GM12878 (cell line): Measurements from ENCODE around the gene ZNF341. TPM values are rescaled to one million over a fixed set of nuclear protein-coding genes. Genes with fewer than 3 reads are reported as not detected.

Source experiments
- ASH2L ChIP-seq: fragments of 300-600, 200-600 bp; sonication (generic); IDR thresholded peaks from 2 replicates; pipeline ENCODE4 v1.6.1; 2017; ENCODE audit warnings: low read depth, mild to moderate bottlenecking, borderline replicate concordance
- BMI1 ChIP-seq: fragments of 450-650 bp; IDR thresholded peaks from 2 replicates; pipeline ENCODE4 v1.6.1; 2016; ENCODE audit warnings: mild to moderate bottlenecking, moderate library complexity, borderline replicate concordance
- CBFB ChIP-seq: IDR thresholded peaks from 2 replicates; pipeline ENCODE4 v1.6.1; 2016; ENCODE audit warnings: antibody characterized with exemption, low read depth
- CHD2 ChIP-seq: IDR thresholded peaks from 2 replicates; pipeline ENCODE4 v1.6.1; 2011; ENCODE audit warnings: low read depth, low read length, improper control_type of control experiment, borderline replicate concordance
- CUX1 ChIP-seq: IDR thresholded peaks from 2 replicates; pipeline ENCODE4 v1.6.1; 2012; ENCODE audit warnings: improper control_type of control experiment, low read depth, low read length; ENCODE audit not compliant: insufficient replicate concordance
- HDGF ChIP-seq: fragments of 450-650 bp; IDR thresholded peaks from 2 replicates; pipeline ENCODE4 v1.6.1; 2016; ENCODE audit warnings: antibody characterized with exemption
- HSF1 ChIP-seq: fragments of 150-350 bp; IDR thresholded peaks from 2 replicates; pipeline ENCODE4 v1.6.1; 2014; ENCODE audit warnings: mild to moderate bottlenecking, low read depth, low read length
- IRF5 ChIP-seq: fragments of 450-650 bp; IDR thresholded peaks from 2 replicates; pipeline ENCODE4 v1.6.1; 2017; ENCODE audit warnings: borderline replicate concordance
- MTA2 ChIP-seq: fragments of 450-650 bp; IDR thresholded peaks from 2 replicates; pipeline ENCODE4 v1.6.1; 2016; ENCODE audit warnings: low read depth, mild to moderate bottlenecking, moderate library complexity
- NR2F1 ChIP-seq: fragments of 450-650 bp; conservative IDR thresholded peaks from 2 replicates; pipeline ENCODE4 v1.6.1; 2017; ENCODE audit warnings: mild to moderate bottlenecking
- POLR2AphosphoS5 ChIP-seq: IDR thresholded peaks from 2 replicates; pipeline ENCODE4 v1.6.1; 2011; ENCODE audit warnings: mild to moderate bottlenecking, low read length, inconsistent platforms
- RELA ChIP-seq: fragments of 450-650 bp; IDR thresholded peaks from 2 replicates; pipeline ENCODE4 v1.8.0; 2014; ENCODE audit warnings: borderline replicate concordance; ENCODE audit not compliant: partially characterized antibody
- STAT3 ChIP-seq: IDR thresholded peaks from 2 replicates; pipeline ENCODE4 v1.6.1; 2011; ENCODE audit warnings: low read depth, low read length, improper control_type of control experiment
- TARDBP ChIP-seq: IDR thresholded peaks from 2 replicates; pipeline ENCODE4 v1.6.1; 2016; ENCODE audit warnings: borderline replicate concordance
- ZBED1 ChIP-seq: IDR thresholded peaks from 2 replicates; pipeline ENCODE4 v1.6.1; 2016; ENCODE audit warnings: borderline replicate concordance
- ZBTB40 ChIP-seq: fragments of 450-650 bp; IDR thresholded peaks from 2 replicates; pipeline ENCODE4 v1.6.1; 2016; ENCODE audit warnings: mild to moderate bottlenecking, moderate library complexity, borderline replicate concordance
- ZNF207 ChIP-seq: fragments of 450-650 bp; IDR thresholded peaks from 2 replicates; pipeline ENCODE4 v1.6.1; 2014; ENCODE audit warnings: antibody characterized with exemption, mild to moderate bottlenecking, borderline replicate concordance
- ZSCAN29 ChIP-seq: fragments of 450-650 bp; IDR thresholded peaks from 2 replicates; pipeline ENCODE4 v1.6.1; 2017; ENCODE audit warnings: mild to moderate bottlenecking, moderate library complexity
- polyA plus RNA-seq, 11 experiments: library from polyadenylated mRNA; depleted of rRNA in 4 of 11; unstranded in 6 of 11; stranded (reverse) in 5 of 11; fragments of >200 nt; fragmentation: Nextera tagmentation in 4 of 11; fragmentation: Illumina TruSeq in 1 of 11; extraction: Ambion mirVana in 4 of 11; extraction: Trizol in 1 of 11; gene quantifications; 1 replicate in 1 of 11; 2 replicates in 10 of 11; pipeline versions ENCODE4 v1.2.1 to v1.2.3, GENCODE V29; 2011 to 2016; ENCODE audit warnings: inconsistent platforms in 2 of 11, missing spikeins in 2 of 11, low read depth in 1 of 11
- total RNA-seq, 4 experiments: library from RNA; depleted of rRNA in 3 of 4; stranded (reverse); fragments of >200 nt in 3 of 4; fragmentation: Illumina TruSeq in 1 of 4; extraction: Trizol in 1 of 4; gene quantifications; 2 replicates each; pipeline versions ENCODE4 v1.2.1 to v1.2.3, GENCODE V29; 2013 to 2021

Gene ZNF341
- total and polyA plus RNA-seq, 10 of the 15 experiments (the other 5 are each of a cell fraction or from before 2014, with no cell fraction given) = 0.18 to 5.0 (median 2.6) TPM

- TF ChIP-seq HSF1 (no peak), POLR2AphosphoS5 (peak; percentile 46; the same call in 1 of the 2 replicates), CHD2 (peak; percentile 96), RELA (no peak), CBFB (no peak; the same call in 1 of the 2 replicates), ZBED1 (no peak), TARDBP (0 out of 2 replicates have a peak, but pooled peaks have one; percentile 28), HDGF (peak; percentile 24; the same call in 1 of the 2 replicates), BMI1 (no peak), ZSCAN29 (no peak), IRF5 (no peak), NR2F1 (peak; percentile 92), MTA2 (peak; percentile 42), ZBTB40 (no peak; the same call in 1 of the 2 replicates), ASH2L (no peak), STAT3 (no peak), ZNF207 (0 out of 2 replicates have a peak, but pooled peaks have one; percentile 51), CUX1 (no peak)
These were observed 11.6 kb upstream of the ZNF341 start, which contains the start of gene PXMP4 (continued) for GRCh38 chr20:33719989-33720709.
